ENCODE measurements around the gene GLRX.

The GLRX gene

GRCh38 chr5:95770830-95771708, 51.5 kb downstream of the GLRX start:
- no peak for DNase-seq (ENCODE audit: low spot score)
- TF ChIP-seq, protein P1, sequence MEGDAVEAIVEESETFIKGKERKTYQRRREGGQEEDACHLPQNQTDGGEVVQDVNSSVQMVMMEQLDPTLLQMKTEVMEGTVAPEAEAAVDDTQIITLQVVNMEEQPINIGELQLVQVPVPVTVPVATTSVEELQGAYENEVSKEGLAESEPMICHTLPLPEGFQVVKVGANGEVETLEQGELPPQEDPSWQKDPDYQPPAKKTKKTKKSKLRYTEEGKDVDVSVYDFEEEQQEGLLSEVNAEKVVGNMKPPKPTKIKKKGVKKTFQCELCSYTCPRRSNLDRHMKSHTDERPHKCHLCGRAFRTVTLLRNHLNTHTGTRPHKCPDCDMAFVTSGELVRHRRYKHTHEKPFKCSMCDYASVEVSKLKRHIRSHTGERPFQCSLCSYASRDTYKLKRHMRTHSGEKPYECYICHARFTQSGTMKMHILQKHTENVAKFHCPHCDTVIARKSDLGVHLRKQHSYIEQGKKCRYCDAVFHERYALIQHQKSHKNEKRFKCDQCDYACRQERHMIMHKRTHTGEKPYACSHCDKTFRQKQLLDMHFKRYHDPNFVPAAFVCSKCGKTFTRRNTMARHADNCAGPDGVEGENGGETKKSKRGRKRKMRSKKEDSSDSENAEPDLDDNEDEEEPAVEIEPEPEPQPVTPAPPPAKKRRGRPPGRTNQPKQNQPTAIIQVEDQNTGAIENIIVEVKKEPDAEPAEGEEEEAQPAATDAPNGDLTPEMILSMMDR (IDR thresholded peaks at IDR 0.05; ENCODE audit: extremely low read depth, missing control alignments): no peak

GRCh38 chr5:95768731-95769130, 53.8 kb downstream of the GLRX start:
- TF ChIP-seq, protein P1 (IDR thresholded peaks at IDR 0.05; ENCODE audit: extremely low read depth, missing control alignments): no peak
- DNase-seq (ENCODE audit: low spot score): no peak

- DNase-seq (ENCODE audit: low spot score): no peak
- TF ChIP-seq, protein P1 (IDR thresholded peaks at IDR 0.05; ENCODE audit: extremely low read depth, missing control alignments): no peak
Measured at GRCh38 chr5:95763941-95764340, 58.6 kb downstream of the GLRX start.
